ENCODE data around the gene UGT1A1. TPM values are rescaled to one million over a fixed set of nuclear protein-coding genes. Genes with fewer than 3 reads are reported as not detected.

UGT1A1 gene
- total and polyA plus RNA-seq, 2 of the 13 experiments (the other 11 are each of a cell fraction or from before 2014, with no cell fraction given), result 0.69 to 0.75 TPM

DNA sequence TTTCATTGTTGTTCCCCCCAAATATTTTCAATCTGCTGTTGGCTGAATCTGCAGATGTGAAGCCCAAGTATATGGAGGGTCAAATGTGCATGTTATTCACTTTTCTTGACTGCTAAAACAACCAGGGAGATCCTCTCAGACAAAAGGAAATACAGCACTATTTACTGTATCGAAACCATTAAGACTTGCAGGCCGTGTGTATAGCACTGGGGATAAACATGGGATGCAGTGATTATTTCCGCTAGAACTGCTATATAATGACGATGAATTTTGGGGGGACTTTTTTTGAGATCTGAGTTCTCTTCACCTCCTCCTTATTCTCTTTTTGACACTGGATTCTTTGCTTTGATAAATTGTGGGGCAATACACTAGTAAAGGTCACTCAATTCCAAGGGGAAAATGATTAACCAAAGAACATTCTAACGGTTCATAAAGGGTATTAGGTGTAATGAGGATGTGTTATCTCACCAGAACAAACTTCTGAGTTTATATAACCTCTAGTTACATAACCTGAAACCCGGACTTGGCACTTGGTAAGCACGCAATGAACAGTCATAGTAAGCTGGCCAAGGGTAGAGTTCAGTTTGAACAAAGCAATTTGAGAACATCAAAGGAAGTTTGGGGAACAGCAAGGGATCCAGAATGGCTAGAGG lies 3.5 kb upstream of the UGT1A1 start (continued):
- TF ChIP-seq, protein P1, sequence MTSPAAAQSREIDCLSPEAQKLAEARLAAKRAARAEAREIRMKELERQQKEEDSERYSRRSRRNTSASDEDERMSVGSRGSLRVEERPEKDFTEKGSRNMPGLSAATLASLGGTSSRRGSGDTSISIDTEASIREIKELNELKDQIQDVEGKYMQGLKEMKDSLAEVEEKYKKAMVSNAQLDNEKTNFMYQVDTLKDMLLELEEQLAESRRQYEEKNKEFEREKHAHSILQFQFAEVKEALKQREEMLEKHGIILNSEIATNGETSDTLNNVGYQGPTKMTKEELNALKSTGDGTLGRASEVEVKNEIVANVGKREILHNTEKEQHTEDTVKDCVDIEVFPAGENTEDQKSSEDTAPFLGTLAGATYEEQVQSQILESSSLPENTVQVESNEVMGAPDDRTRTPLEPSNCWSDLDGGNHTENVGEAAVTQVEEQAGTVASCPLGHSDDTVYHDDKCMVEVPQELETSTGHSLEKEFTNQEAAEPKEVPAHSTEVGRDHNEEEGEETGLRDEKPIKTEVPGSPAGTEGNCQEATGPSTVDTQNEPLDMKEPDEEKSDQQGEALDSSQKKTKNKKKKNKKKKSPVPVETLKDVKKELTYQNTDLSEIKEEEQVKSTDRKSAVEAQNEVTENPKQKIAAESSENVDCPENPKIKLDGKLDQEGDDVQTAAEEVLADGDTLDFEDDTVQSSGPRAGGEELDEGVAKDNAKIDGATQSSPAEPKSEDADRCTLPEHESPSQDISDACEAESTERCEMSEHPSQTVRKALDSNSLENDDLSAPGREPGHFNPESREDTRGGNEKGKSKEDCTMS (CRISPR knock-in tag; conservative IDR thresholded peaks at IDR 0.05), result no peak
- TF ChIP-seq ZNF883 (CRISPR knock-in tag; IDR thresholded peaks at IDR 0.05; ENCODE audit: not compliant biosample characterization) (no peak), ZNF382 (CRISPR knock-in tag; IDR thresholded peaks at IDR 0.05; ENCODE audit: borderline replicate concordance) (no peak), NR2F1 (CRISPR knock-in tag; IDR thresholded peaks at IDR 0.05) (peak; percentile 96 to 99), ZNF660 (CRISPR knock-in tag; IDR thresholded peaks at IDR 0.05; ENCODE audit: borderline replicate concordance, low read depth) (no peak), RFX5 (IDR thresholded peaks at IDR 0.05; ENCODE audit: low read depth, low read length) (no peak), NFYC (CRISPR knock-in tag; IDR thresholded peaks at IDR 0.05) (no peak), PAX8 (CRISPR knock-in tag; IDR thresholded peaks at IDR 0.05; ENCODE audit: borderline replicate concordance) (no peak), PHF8 (CRISPR knock-in tag; IDR thresholded peaks at IDR 0.05) (no peak), ZNF501 (CRISPR knock-in tag; IDR thresholded peaks at IDR 0.05) (no peak), HMGXB4 (CRISPR knock-in tag; IDR thresholded peaks at IDR 0.05; ENCODE audit: borderline replicate concordance in 1 of 2, low read depth in 1 of 2) (peak in 1 of 2 experiments; percentile 66; a peak in 1 of 4 replicates), ZNF773 (CRISPR knock-in tag; IDR thresholded peaks at IDR 0.05; ENCODE audit: borderline replicate concordance) (no peak), ZNF772 (CRISPR knock-in tag; IDR thresholded peaks at IDR 0.05) (peak; percentile 91), ZEB1 (IDR thresholded peaks at IDR 0.05; ENCODE audit: insufficient replicate concordance, low read depth) (peak; percentile 78), ATF5 (CRISPR knock-in tag; IDR thresholded peaks at IDR 0.05; ENCODE audit: low read depth) (no peak), E2F1 (CRISPR knock-in tag; IDR thresholded peaks at IDR 0.05) (no peak; the same call in 1 of the 2 replicates), NFKB2 (CRISPR knock-in tag; IDR thresholded peaks at IDR 0.05; ENCODE audit: borderline replicate concordance) (no peak), HDAC1 (CRISPR knock-in tag; IDR thresholded peaks at IDR 0.05) (peak; percentile 98), TCF12 (IDR thresholded peaks at IDR 0.05) (no peak), TCF12 (CRISPR knock-in tag; IDR thresholded peaks at IDR 0.05) (peak; percentile 97), PRDM4 (CRISPR knock-in tag; IDR thresholded peaks at IDR 0.05; ENCODE audit: borderline replicate concordance) (no peak)
